GM19351 (cell line): Measurements from ENCODE around the gene MAGEB10.
"Not testable (repeated sequence)": the region's sequence is repeated elsewhere in the genome, so short reads cannot be mapped to it uniquely, and the experiment has no call there.

Experiments used
- ATAC-seq: cut with Tn5 transposase; IDR thresholded peaks from one replicate; pipeline ENCODE4 v1.9.1; 2021; ENCODE audit warnings: mild to moderate bottlenecking, moderate library complexity; ENCODE audit not compliant: unreplicated experiment

MAGEB10 gene, protein sequence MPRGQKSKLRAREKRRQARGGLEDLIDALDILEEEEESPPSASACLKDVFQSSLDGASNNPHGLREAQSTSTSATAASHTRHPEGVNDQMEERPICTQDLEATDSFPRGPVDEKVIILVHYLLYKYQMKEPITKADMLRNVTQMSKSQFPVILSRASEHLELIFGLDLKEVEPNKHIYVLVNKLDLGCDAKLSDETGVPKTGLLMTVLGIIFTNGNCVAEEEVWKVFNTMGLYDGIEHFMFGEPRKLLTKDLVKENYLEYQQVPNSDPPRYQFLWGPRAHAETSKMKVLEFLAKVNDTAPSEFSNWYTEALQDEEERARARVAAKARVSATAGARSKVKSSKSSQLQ

DNA sequence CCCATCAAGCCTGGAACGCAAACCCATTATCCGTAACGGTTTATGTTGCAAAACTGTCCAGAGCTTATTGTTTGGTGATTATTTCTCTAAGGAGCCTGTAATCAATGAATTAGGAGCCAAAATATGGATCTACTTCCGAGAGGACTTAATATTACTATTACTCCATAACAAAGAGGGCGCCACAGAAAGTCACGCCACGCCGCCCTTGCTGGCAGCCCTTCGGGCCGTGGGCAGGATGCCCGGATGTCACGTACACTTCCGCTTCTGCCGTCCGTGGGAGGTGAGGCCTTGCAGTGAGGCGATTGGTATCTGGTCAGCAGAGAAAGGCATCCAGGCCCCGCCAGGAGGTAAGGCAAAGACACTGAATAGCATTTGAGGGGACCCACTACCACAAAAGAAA lies at the start of gene MAGEB10:
TSS of gene MAGEB10 (plus strand) at position 301 of the 400 bp plus-strand sequence. CDS start 13,317 bp downstream, outside the sequence.
- ATAC-seq = no peak

- ATAC-seq = no peak
Measured at GRCh38 chrX:27765718-27766117, 42.1 kb upstream of the MAGEB10 start.

DNA sequence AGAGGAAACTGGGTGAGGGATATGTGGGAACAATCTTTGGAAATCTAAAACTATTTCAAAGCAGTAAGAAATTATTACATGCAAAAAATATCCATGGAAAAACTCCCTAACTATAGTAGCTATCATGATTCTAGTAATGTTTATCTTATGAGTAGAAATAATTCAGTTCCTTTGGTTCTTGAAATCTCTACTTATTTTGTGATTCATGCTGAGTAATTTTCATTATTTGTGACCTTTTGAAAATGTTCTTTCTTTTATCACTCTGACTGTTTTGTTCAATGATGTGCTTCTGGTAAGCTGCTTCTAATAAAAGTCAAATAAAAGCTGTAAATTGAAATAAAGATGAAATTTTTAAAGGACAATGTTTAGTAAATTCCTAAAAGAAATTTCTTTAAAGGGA lies 40.4 kb upstream of the MAGEB10 start:
- no peak for ATAC-seq

DNA sequence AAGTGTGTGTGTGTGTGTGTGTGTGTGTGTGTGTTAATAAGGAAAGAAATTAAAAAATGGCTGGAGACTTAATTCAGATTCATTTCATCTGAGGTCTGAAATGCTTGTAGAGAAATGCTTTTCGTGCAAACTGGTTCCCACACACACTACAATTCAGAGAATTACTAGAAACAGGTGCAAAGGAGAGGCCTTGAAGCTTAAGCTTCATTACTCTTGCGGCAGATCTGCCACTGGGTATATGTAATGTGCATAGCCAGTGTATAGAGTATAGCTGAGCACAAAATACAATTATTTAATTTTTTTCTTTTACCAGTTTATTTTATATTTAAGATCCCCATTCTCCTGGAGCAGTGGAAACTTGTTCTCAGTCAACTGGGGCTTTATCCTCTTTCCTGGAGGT lies 31.8 kb upstream of the MAGEB10 start:
- ATAC-seq = no peak

DNA sequence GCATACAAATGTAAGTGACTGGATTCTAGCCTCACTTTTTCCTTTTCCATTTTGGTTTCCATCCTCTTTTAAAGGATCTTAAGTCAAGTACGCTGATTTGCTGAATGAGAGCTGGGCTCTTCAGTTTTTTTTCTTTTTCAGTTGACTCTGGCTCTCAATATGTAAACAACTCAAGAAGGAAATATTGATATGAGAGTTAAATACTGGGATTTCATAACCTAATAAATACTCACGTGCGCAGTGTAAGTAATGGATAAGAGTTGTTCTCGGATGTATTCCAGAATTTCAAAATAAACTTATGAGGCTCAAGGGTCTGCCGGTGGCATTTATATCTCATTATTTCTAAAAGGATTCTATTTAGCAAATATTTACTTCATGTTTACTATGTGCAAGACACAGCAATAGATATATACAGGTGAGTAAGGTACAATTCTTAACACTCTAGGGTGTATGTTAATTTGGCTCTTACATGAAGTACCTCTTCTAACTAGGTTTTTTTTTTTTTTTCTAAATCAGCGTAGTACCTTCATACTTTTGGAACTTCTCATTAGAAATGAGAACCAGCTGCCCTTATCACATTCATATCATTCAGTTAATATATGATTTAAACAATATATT lies 11.0 kb upstream of the MAGEB10 start:
- no peak for ATAC-seq

DNA sequence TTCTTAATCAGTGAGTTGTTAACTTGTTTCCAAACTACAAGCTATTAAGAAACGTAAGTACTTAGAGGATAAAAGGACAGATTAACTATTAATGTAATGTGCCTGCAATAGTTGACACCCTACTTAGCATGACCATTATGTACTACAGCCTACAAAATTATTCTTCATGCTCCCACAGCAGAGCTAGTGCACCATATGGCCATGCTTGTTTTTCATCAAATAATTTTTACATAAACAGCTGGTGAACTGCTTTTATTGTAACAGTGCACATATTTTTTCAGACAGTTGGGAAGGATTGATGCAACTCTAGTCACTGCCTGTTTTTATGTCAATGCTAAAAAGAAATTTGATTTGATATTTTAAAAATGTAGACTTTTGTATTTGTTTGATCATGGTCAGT lies 10.2 kb upstream of the MAGEB10 start:
- ATAC-seq = no peak

GRCh38 chrX:27808226-27808625 lies 436 bp downstream of the MAGEB10 start:
- no peak for ATAC-seq

DNA sequence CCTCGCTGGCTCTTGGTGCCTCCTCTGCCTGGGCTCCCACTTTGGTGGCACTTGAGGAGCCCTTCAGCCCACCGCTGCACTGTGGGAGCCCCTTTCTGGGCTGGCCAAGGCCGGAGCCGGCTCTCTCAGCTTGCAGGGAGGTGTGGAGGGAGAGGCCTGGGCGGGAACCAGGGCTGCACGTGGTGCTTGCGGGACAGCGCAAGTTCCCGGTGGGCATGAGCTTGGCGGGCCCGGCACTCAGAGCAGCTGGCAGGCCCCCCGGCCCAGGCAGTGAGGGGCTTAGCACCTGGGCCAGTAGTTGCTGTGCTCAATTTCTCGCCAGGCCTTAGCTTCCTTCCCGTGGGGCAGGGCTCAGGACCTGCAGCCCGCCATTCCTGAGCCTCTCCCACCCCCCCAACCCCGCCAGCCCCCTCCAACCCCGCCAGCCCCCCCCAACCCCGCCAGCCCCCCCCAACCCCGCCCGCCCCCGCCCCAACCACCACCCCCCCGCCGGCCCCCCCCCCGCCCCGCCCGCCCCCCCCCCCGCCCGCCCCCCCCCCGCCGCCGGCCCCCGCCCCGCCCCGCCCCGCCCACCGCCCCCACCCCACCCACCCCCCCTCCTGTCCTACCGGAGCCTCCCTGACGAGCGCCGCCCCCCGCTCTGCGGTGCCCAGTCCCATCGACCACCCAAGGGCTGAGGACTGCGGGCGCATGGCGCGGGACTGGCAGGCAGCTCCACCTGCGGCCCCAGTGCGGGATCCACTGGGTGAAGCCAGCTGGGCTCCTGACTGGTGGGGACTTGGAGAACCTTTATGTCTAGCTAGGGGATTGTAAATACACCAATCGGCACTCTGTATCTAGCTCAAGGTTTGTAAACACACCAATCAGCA lies 1.4 kb downstream of the MAGEB10 start:
- not testable (repeated sequence) for ATAC-seq

- no peak for ATAC-seq
Measured at GRCh38 chrX:27815209-27815608, 7.4 kb downstream of the MAGEB10 start.

DNA sequence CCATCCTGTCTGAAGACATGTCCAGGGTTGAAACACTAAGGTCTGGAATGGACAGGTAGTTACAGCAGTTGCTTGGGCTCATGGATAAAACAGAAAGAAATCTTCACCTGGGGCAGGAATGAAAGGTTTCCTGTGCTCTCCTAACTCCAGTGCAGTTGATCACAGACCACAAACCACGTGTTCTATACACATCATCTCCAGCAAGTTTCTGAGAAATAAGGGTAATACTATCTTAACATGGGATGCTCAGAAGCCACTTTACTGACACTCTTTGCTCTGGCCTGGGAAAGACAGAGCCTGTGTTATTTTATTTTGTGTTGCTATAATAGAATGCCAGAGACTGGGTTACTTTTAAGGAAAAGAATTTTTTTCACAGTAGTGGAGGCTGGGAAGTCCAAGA lies 16.0 kb downstream of the MAGEB10 start:
- ATAC-seq = no peak

GRCh38 chrX:27838185-27838584 lies 30.4 kb downstream of the MAGEB10 start:
- ATAC-seq = no peak

DNA sequence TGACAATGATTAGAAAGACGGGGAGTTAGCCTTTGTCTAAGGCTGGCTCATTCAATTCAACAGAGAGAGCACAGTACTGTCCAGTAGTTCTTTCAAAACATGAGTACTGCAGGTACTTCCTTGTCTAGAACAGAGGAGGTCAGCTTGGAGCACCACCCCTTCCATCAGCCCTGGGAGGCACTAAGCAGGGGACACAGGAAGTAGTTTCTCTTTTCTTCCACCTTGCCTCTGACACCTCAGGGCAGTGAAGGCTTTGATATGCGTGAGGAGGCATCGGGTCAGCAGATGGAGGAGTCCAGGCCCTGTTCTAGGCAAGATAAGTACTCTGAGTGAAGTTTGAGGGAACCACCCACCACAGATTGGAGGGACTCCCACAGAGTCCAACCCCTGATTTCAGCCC lies 33.1 kb downstream of the MAGEB10 start:
- ATAC-seq = no peak

- no peak for ATAC-seq
Measured at GRCh38 chrX:27842859-27843258, 35.1 kb downstream of the MAGEB10 start.

DNA sequence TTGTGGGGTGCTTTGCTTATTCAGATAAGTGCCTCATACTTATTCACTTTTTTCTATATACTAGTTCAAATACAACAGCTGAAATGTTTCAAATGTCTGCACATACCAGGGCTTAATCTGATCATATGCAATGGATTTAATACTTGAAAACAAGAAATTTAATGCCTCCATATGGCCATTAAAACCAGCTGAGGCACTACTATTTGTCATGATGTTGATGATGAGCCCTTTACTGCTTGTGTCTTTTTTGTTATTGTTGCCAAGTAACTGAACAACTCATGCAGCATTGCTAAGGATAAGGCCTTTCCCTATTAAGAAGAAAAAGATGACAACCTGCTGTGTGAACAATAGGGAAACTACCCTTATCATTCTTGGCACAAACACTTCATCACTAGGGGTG lies 52.5 kb downstream of the MAGEB10 start:
- no peak for ATAC-seq

DNA sequence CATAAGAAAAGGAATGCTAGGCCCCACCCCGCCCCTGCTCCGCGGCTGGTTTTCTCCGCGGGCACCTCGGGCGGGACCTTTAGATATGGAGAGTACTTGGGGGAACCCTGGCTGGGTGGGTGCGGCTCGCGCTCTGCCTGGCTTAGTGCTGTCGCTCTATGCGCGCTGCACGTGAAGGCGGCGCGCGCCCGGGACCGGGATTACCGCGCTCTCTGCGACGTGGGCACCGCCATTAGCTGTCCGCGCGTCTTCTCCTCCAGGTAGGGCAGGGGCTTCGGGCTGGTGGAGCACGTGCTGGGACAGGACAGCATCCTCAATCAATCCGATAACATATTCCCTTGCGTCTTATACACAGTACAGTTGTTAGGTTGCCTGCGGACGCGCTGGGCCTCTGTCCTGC lies 56.0 kb downstream of the MAGEB10 start:
- no peak for ATAC-seq
